Activated CD4-positive, CD25-positive, alpha-beta regulatory T cell treated with anti-CD3 and anti-CD28 coated beads, Interleukin-2, amount 50 U/mL, for 16 hours (primary cell): ENCODE measurements around the gene GMPR2.
A peak's percentile ranks its signal among the peaks of the same experiment; 100 is the strongest.

Source experiments
- DNase-seq: peaks from one replicate; pipeline ENCODE4 v3.0.0-alpha.2; 2020; ENCODE audit warnings: low read depth, low spot score

GMPR2 gene

GRCh38 chr14:24267516-24267915, 34.8 kb downstream of the GMPR2 start:
- DNase-seq: no peak

GRCh38 chr14:24268225-24268624, 35.5 kb downstream of the GMPR2 start:
- DNase-seq: no peak

- DNase-seq: no peak
Measured at GRCh38 chr14:24269368-24269767, 36.6 kb downstream of the GMPR2 start.

GRCh38 chr14:24269910-24270536, 37.3 kb downstream of the GMPR2 start:
- no peak for DNase-seq

GRCh38 chr14:24270537-24271133, 37.9 kb downstream of the GMPR2 start:
- no peak for DNase-seq

GRCh38 chr14:24271134-24271833, 38.6 kb downstream of the GMPR2 start, which contains the start of gene RABGGTA:
TSS of gene RABGGTA (minus strand) at chr14:24271597. CDS start at chr14:24271115, 482 bp downstream.
- DNase-seq: peak; percentile 84

GRCh38 chr14:24271834-24272263, 39.1 kb downstream of the GMPR2 start:
- DNase-seq: no peak

- no peak for DNase-seq
Measured at GRCh38 chr14:24272467-24272866, 39.7 kb downstream of the GMPR2 start.

- DNase-seq: no peak
Measured at GRCh38 chr14:24273422-24273998, 40.8 kb downstream of the GMPR2 start.

GRCh38 chr14:24274101-24274543, 41.4 kb downstream of the GMPR2 start:
- DNase-seq: no peak

GRCh38 chr14:24277071-24277470, 44.3 kb downstream of the GMPR2 start:
- DNase-seq: no peak

GRCh38 chr14:24277606-24278321, 45.0 kb downstream of the GMPR2 start:
- DNase-seq: no peak

- no peak for DNase-seq
Measured at GRCh38 chr14:24278424-24278823, 45.7 kb downstream of the GMPR2 start.

GRCh38 chr14:24279301-24280186, 46.8 kb downstream of the GMPR2 start:
- DNase-seq: no peak

GRCh38 chr14:24280797-24281460, 48.2 kb downstream of the GMPR2 start:
- DNase-seq: no peak

- DNase-seq: no peak
Measured at GRCh38 chr14:24281636-24282035, 48.9 kb downstream of the GMPR2 start.

- no peak for DNase-seq
Measured at GRCh38 chr14:24282736-24283135, 50.0 kb downstream of the GMPR2 start.

- no peak for DNase-seq
Measured at GRCh38 chr14:24283796-24284460, 51.2 kb downstream of the GMPR2 start.

GRCh38 chr14:24284501-24285035, 51.8 kb downstream of the GMPR2 start:
- no peak for DNase-seq
